GM21528 (cell line): Measurements from ENCODE around the gene MICAL2.
A peak's percentile ranks its signal among the peaks of the same experiment; 100 is the strongest.

Experiments used
- ATAC-seq: cut with Tn5 transposase; IDR thresholded peaks from one replicate; pipeline ENCODE4 v1.9.1; 2021; ENCODE audit warnings: mild to moderate bottlenecking, moderate library complexity; ENCODE audit not compliant: unreplicated experiment, low FRiP score

MICAL2 gene

DNA sequence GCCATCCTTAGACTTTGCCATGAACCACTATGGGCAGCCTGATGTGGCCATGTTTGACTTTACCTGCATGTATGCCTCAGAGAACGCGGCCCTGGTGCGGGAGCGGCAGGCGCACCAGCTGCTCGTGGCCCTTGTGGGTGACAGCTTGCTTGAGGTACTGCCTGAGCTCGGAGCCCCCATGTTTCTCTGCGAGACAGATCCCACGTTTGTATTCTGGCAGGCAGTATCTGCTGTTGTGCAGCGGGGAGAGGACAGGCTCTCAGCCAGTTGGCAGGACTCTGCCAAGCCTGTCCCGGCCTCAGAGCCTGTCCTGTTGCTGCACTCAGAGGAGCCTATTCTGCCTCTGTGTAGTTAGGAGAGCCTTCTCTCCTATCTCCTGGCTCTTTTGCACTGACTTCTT lies 109.9 kb downstream of the MICAL2 start:
- ATAC-seq = no peak

- ATAC-seq = no peak
These were observed 110.7 kb downstream of the MICAL2 start for GRCh38 chr11:12221051-12221535.

DNA sequence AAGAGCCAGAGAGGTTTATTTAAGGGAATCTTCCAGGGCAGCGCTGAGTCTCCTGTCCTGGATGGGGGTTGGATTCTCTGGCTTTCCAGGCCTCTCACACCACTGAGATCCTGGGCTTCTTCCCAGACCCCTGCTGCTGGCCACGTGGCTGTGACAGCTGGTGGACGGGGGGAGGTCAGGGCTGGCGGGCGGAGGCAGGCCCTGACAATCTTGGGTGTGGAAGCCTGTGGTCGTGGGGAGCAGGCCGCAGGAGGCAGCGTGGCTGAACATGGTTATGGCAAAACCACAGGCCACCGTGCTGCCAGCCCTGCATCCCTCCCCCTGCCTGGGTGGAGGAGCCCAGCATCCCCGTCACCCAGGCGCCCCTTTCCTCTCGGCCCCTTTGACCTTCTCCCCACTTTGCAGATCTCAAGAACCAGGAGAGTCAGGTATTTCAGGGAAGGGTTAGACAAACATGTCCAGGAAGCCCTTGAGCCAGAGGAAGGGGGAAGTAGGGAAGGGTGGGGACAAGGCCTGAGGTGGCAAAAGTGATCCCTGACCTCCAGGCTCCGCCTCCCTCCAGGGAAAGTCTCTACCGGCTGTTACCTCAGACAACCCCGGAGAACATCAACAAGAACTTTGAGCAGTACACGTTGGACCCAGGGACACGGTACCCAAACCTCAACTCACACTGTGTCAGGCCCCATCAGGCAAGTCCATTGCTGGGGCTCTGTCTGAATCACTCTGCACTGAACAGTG lies 111.8 kb downstream of the MICAL2 start:
- no peak for ATAC-seq

- no peak for ATAC-seq
These were observed 113.6 kb downstream of the MICAL2 start for GRCh38 chr11:12223771-12224536.

- ATAC-seq = peak; percentile 91
These were observed 114.1 kb downstream of the MICAL2 start for GRCh38 chr11:12224537-12224893.

DNA sequence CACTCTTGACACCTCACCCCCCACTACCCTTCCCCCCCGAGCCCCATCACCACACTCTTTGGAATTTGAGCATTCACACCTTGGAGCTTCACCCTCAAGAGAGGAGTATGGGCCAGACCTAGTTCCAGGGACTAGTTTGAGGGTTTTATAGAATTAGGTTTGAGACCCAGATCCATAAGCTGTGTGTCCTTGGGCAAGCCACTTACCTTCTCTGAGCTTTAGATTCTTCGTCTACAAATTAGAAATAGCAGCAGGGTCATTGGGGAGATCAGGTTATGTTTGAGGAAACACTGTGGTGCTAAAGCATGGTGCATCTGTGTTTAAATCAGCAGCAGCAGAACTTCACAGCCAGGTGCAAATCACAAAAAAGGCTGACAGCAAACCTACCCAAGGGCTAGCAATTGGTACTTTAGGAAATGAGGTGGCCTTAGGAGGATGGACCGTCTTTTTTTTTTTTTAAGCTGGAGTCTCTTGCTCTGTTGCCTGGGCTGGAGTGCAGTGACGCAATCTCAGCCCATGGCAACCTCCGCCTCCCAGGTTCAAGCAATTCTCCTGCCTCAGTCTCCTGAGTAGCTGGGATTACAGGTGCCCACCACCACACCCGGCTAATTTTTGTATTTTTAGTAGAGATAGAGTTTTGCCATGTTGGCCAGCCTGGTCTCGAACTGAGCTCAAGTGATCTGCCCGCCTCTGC lies 114.8 kb downstream of the MICAL2 start:
- ATAC-seq = no peak

DNA sequence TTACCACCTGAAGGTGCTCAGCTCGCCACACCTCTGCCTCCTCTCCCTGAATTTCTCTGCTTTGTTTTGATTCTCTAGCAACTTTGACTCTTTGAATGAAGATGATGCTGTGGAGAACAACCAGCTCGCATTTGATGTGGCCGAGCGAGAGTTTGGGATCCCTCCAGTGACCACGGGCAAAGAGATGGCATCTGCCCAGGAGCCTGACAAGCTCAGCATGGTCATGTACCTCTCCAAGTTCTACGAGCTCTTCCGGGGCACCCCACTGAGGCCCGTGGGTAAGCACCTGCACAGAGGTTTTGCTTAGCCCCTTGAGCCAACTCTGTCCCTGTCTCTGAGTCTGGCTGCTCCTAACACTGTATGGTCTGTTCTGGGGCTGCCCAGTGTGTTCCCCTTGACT lies 115.7 kb downstream of the MICAL2 start:
- ATAC-seq = no peak

DNA sequence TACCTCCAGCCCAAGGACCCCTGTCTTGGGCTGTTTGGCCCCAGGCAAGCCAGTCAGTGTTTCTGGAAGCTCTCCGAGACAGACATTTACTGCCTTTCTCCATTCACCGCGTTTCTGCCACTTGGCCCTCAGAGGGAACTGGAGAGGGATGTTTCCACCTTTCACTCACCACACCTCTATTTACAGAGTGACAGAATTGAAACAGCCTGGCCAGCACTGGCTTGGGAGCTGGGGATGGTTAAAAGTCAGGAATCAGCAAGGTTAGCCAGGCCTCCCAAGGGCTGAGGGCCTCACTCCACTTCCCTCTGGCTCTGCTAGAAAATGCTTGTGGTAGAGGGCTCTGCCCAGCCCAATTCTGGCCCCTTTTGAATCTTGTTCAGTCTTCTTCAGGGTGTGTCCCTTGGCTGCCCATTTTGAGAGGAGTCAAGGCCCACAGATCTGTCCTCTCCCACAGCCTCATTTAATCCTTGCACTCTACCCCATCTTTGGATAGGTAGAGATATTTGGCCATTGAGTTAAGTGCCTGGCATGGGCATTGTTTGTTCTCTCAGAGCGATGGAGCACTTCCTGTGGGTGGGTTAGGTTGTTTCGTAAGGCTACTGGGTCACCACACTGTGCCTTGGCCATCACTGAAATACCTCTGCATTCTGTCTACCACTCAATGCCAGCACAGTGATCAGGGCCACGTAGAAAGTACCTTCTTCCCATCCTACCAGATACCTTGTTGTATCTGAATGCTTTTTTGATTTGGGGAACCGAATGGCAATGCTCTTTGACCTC lies 119.2 kb downstream of the MICAL2 start:
- no peak for ATAC-seq

DNA sequence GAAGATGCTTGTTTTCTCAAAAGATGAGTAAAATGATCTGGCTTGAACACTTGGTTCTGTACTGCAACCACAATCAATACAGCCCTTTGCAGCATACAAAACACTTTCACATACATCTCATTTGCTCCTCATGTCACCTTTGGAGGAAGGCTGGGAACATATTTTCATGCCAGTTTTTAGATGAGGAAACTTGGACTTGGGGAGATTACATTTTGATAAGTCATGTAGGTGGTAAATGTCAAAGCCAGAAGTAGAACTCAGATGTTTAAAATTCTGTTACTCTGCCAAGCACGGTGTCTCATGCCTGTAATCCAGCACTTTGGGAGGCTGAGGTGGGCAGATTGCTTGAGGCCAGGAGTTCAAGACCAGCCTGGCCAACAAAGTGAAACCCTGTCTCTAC lies 121.8 kb downstream of the MICAL2 start:
- ATAC-seq = no peak

DNA sequence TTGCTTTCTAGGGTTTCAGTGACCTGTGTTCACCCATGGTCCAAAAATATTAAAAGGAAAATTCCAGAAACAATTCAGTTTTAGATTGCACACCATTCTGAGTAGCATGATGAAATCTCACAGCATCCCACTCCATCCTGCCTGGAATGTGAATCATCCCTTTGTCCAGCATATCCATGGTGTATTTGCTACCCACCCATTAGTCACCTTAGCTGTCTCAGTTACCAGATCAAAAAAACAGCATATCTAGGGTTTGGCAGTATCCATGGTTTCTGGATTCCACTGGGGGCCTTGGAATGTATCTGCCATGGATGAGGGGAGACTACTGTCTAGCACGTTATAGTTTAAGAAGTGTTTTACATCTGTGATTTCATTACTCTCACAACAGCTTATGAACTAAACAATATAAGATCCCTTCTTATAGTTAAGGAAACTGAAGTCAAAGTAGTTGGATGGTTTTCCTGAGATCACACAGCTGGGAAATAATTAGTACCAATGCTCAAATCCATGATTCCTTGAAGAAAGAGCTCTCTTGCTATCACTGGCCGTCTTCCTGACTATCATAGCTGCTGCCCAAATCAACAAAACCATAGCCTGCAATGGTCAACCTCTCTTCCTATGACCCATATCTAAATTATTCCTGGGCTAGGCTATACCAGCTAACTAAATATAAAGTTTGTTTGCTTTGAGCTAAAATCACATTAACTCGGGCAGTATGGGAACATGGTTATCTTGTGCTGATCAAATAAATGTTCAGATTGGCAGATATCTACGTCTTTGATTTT lies 122.6 kb downstream of the MICAL2 start:
- no peak for ATAC-seq

- ATAC-seq = no peak
These were observed 123.2 kb downstream of the MICAL2 start for GRCh38 chr11:12233602-12233925.

GRCh38 chr11:12234221-12234620 lies 123.8 kb downstream of the MICAL2 start:
- ATAC-seq = no peak

DNA sequence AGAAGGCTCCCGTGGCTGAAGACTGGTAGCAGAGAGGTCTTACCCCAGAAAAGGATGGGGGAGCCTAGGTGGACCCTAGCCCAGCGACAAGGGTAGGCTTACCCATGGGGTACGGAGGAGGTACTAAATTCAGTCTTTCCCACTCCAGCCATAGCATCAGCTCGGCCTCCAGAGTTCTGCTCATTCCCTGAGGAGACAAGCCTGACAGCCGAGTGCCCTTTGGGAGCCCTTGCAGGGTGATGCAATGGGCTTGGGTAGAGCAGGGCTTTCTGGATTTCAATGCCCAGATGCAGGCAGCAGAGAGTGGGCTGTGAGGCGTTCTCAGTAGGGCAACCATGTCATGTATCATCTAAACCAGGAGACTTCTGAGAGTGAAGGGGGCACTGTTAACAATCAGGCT lies 124.7 kb downstream of the MICAL2 start:
- no peak for ATAC-seq

DNA sequence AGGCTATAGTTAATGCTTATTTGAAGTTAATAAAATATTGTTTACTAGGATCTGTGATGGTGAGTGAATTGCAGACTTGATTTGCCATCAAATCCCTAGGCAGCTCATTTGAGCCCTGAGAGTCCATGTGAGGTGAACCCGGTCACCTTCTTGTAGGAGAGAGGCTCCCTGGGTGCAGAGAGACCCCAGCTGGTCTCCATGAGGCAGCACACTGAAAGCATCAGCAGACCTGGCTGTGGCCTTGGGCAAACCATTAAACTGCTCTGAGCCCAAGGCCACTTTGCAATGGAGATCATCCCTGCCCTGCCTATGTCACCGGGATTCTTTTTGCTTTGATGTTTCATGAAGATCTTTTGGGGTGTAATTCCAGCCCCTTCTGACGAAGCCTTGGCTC lies 125.2 kb downstream of the MICAL2 start:
- ATAC-seq = peak; percentile 23

GRCh38 chr11:12235947-12236743 lies 125.8 kb downstream of the MICAL2 start:
- ATAC-seq = peak; percentile 63

DNA sequence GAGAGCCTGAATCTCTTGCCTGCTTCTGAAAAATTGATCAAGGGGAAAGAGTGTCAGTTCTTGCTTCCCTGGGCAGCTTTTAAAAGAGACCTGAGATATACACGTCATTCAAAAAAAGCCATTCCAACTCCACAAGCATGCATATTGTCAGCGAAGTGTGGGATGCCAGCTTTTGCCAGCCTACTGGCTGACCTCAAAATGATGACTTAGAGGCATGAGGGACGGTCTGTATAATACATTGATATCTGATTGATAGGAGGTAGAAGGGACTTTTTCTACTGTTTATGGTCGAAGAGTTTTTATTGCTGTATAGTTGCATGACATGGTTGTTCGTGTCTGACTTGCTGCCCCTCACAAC lies 126.3 kb downstream of the MICAL2 start:
- no peak for ATAC-seq

- ATAC-seq = no peak
These were observed 127.0 kb downstream of the MICAL2 start for GRCh38 chr11:12237381-12237784.

- ATAC-seq = no peak
These were observed 128.0 kb downstream of the MICAL2 start for GRCh38 chr11:12238420-12238819.

DNA sequence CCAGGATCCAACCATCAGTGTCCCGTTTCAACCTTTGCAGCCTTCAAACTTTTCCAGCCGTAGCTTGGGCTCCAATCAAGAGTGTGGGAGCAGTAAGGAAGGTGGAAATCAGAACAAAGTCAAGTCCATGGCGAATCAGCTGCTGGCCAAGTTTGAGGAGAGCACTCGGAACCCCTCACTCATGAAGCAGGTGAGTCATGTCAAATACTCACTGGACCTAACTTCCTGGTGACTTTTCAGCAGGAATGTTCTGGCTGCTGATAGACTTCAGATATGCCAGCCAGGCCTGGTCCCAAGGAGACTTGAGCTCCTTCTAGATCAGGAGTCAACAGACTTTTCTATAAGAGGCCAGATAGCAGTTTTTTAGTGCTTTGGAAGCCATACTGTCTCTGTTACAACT lies 129.0 kb downstream of the MICAL2 start:
- no peak for ATAC-seq
